Measurements from ENCODE around the gene NLRP12. TPM values are rescaled to one million over a fixed set of nuclear protein-coding genes. Genes with fewer than 3 reads are reported as not detected.
"Not testable (repeated sequence)": the region's sequence is repeated elsewhere in the genome, so short reads cannot be mapped to it uniquely, and the experiment has no call there.

Gene NLRP12
- total RNA-seq, 1 donor from 2014 or later: 0.31 TPM

DNA sequence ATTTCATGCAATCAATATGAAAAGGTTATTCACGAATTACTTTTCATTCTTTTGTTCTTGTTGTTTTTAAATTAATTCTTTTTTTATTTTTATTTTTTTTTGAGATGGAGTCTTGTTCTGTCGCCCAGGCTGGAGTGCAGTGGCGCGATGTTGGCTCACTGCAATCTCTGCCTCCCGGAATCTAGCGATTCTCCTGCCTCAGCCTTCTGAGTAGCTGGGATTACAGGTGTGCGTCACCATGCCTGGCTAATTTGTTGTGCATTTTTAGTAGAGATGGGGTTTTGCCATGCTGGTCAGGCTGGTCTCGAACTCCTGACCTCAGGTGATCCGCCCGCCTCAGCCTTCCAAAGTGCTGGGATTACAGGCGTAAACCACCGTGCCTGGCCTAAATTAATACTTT, 16.1 kb upstream of the NLRP12 start:
- DNase-seq (ENCODE audit: low spot score): not testable (repeated sequence)

DNA sequence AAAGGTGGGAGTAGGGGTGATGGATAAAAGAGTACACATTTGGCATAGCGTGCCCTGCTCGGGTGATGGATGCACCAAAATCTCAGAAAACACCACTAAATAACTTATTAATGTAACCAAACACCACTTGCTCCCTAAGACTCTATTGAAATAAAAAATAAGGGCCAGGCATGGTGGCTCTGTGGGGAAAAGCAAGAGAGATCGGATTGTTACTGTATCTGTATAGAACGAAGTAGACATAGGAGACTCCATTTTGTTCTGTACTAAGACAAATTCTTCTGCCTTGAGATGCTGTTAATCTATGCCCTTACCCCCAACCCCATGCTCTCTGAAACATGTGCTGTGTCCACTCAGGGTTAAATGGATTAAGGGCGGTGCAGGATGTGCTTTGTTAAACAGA, 14.3 kb upstream of the NLRP12 start:
- DNase-seq (ENCODE audit: low spot score): not testable (repeated sequence)

DNA sequence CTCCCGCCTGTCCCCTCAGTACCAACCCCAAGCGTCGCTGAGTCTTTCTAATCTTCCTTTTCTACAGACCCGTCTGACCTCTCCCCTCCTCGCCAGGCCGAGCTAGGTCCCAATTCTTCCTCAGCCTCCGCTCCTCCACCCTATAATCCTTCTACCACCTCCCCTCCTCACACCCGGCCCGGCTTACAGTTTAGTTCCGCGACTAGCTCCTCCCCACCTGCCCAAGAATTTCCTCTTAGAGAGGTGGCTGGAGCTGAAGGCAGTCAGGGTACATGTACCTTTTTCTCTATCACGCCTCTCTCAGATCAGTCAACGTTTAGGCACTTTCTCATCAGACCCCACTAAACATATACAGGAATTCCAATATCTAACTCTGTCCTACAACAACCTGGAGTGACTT, 8.7 kb upstream of the NLRP12 start:
- DNase-seq (ENCODE audit: low spot score): not testable (repeated sequence)

- DNase-seq (ENCODE audit: low spot score): no peak
Observed at GRCh38 chr19:53828531-53828930, 4.4 kb upstream of the NLRP12 start.

DNA sequence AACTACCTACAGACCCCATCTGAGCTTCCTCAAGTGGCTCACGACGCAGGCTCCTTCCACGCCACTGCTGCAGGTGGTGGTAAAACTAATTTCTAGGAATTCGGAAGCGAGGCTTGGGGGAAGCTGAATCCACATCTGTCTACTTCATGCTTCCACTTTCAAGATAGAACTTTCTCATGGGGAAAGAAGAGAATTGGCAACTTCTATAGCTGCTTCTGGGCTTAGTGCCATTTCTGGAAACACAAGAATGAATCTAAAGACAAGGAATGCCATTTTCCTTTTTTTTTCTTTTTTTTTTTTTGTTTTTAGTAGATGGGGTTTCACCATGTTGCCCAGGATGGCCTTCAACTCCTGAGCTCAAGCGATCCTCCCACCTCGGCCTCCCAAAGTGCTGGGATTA, 2.8 kb upstream of the NLRP12 start:
- DNase-seq (ENCODE audit: low spot score): no peak

GRCh38 chr19:53823380-53824120, 564 bp downstream of the NLRP12 start:
- DNase-seq (ENCODE audit: low spot score): no peak

DNA sequence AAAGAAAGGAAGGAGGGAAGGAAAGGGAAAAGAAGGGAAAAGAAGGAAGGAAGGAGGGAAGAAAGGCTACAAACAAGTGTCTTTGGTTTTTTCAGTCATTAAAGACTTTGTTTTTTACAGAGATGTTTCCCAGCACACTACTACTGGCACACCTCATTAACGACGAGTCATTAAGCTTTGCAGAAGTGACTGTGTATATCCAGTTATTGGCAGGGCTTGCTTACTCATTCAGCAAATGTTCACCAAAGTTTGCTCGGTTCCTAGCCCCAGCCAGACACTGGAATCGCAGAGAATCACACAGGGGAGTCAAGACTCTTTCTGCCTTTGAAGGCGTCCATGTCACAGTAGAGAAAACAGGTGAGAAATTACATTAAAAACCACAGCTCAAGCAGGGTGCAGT, 4.3 kb downstream of the NLRP12 start:
- no peak for DNase-seq (ENCODE audit: low spot score)

DNA sequence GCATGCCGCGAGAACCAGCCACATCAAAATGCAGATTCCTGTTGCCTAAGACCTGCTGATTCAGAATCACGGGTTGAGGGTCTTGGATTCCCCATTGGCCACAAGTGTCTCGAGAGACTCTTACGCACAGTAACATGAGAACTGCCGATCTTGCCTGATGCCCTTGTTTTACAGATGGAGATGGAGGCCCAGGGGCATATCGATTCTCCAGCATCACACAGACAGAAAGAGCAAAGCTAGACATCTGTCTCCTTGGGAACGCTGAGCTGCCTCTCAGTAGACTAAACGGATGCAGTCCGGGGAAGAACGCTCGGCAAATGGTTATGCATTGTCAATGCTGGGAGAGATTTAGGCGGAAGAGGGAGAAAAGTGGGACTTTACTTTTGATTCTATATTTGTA, 5.4 kb downstream of the NLRP12 start:
- no peak for DNase-seq (ENCODE audit: low spot score)

- DNase-seq (ENCODE audit: low spot score): no peak
Observed at GRCh38 chr19:53813996-53814395, 10.1 kb downstream of the NLRP12 start.

DNA sequence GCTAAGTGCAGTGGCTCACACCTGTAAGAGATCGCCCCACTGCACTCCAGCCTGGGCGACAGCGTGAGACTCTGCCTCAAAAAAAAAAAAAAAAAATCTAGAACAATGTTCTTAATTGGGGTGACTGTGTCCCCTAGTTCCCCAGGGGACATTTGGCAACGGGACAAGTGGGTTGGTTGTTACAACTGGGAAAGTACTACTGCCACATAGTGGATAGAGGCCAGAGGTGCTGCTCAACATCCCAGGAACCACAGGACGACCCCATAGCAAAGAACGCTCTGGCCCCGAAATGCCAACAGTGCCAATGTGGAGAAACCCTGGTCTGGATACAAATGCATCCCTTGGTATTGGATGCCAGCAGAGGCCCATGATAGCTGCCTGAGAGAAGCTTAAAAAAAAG, 11.8 kb downstream of the NLRP12 start:
- no peak for DNase-seq (ENCODE audit: low spot score)

GRCh38 chr19:53810891-53811290, 13.2 kb downstream of the NLRP12 start:
- no peak for DNase-seq (ENCODE audit: low spot score)

- no peak for DNase-seq (ENCODE audit: low spot score)
Observed at GRCh38 chr19:53810187-53810546, 13.9 kb downstream of the NLRP12 start.

- DNase-seq (ENCODE audit: low spot score): no peak
Observed at GRCh38 chr19:53809518-53810186, 14.5 kb downstream of the NLRP12 start.

DNA sequence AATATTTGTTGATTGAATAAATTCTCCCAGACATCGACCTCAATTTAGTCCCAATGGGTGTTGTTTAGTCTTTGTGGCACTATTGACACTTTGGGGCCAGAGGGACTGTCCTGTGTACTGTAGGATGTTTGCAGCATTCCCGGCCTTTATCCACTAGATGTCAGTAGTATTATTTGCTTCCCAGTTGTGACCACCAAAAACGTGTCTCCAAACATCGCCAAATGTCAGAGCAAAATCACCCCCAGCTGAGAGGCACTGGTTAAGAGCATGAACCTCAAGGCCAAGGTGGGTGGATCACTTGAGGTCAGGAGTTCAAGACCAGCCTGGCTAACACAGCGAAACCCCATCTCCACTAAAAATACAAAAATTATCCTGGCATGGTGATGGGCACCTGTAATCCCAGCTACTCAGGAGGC, 15.4 kb downstream of the NLRP12 start:
- no peak for DNase-seq (ENCODE audit: low spot score)

DNA sequence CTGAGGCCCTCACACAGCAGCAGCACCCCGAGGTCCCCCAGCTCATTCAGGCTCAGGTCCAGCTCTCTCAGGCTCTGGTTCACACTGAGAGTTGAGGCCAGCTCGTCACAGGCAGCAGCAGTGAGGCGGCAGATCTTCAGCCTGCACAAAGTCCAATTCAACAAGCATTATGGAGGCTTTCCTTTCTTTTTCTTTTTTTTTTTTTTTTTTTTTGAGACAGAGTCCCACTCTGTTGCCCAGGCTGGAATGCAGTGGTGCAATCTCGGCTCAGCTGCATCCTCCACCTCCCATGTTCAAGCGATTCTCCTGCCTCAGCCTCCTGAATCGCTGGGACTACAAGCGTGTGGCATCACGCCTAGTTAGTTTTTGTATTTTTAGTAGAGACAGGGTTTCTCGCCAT, 22.9 kb downstream of the NLRP12 start:
- DNase-seq (ENCODE audit: low spot score): no peak

GRCh38 chr19:53795019-53795418, 29.1 kb downstream of the NLRP12 start:
- DNase-seq (ENCODE audit: low spot score): no peak

DNA sequence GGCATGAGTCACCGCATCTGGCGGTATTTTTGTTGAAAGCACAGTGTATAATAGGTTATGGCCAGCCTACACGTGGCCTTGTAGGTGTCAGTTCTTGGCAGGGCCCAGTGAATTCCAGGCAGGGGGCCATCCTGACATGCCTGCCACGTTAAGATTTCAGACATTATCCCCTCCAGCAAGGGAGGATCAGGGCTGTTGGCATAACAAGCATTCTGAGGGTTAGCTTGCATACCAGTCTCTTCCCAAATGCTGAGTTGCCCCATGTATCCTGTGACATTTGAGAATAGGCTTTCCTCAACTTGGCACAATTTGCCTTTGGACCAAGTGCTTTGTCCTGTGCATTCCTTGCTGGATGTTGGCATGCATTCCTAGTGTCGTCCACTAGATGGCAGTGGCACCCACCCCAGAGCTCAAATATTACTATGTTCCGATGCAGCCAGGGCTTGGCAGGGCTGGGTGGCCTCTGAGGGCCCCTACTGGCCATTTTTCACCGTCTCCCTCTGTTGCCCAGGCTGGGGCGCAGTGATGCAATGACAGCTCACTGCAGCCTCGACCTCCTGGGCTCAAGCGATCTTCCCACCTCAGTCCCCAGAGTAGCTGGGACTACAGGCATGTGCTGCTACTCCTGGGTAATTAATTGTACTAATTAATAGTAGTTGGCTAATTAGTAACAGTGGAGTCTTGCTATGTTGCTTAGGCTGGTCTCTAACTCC, 31.2 kb downstream of the NLRP12 start:
- peak; percentile 84 for DNase-seq (ENCODE audit: low spot score)

DNA sequence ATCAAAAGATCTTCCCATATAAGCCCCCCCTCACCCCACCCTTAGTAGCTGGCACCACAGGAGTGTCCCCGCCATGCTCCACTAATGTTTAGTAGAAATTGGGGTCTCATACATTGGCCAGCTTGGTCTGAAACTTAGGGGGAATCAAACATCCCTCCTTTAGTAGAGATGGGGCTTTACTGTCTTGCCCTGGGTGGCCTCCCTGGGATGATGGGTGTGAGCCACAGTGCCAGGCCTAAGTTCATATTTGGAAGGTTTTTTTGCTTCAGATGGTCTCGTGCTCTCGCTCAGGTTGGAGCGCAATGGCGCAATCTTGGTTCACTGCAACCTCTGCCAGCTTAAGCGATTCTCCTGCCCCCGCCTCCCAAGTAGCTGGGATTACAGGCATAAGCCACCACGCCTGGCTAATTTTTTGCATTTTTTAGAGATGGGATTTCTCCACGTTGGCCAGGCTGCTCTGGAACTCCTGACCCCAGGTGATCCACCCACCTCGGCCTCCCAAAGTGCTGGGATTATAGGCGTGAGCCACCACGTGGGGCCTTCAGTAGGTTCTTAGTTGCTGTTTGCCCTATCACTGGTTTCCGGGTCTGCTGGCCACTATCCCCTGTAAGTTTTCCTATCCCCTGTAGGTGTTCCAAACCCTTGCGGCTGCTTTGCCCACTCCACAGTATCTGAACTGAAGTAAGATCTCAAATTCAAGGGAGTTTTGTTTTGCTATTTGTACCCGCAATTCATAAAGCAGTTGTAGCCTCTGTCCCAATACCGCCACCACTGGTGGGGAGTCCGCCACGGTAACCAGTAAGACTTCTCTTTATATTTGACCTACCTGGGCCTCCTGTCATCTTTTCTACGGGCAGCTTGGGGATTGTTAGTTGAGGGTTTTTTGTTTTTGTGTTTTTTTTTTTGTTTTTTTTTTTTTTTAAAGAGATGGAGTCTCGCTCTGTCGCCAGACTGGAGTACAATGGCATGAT, 34.1 kb downstream of the NLRP12 start:
- no peak for DNase-seq (ENCODE audit: low spot score)

GRCh38 chr19:53787266-53787665, 36.8 kb downstream of the NLRP12 start:
- no peak for DNase-seq (ENCODE audit: low spot score)

GRCh38 chr19:53786744-53787143, 37.4 kb downstream of the NLRP12 start:
- DNase-seq (ENCODE audit: low spot score): no peak

DNA sequence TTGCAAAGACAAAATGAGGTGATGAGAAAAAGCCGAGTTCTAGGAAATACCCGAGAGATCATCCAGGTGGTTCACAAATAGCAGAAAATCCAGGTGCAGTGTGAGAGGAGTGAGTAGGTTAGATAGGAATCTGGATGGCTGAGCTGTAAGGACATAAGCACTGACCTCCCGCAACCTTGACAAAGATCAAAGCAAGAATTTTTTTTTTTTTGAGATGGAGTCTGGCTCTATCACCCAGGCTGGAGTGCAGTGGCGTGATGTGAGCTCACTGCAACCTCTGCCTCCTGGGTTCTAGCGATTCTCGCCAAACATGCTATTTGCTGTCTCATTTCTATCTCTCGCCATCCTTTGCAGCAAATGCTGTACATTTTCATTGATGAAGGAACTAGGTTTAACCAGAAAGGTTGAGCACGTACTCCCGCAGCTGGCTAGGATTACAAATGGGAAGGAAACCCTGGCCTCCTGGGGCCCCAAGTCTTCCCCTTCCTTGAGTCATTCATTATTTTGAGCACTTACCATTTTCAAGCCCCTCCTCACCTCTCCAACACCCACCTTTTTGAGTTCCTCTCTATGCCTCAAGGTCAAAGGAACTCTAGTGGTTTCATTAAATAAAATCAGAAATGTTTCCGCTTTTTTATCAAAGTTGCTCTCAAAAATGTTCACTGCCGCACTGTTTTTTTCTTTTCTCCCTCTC, 38.8 kb downstream of the NLRP12 start:
- DNase-seq (ENCODE audit: low spot score): no peak

Data from ureter (tissue), 1 donor.